Activated CD4-positive, CD25-positive, alpha-beta regulatory T cell treated with anti-CD3 and anti-CD28 coated beads, Interleukin-2, amount 50 U/mL, for 16 hours (primary cell): ENCODE measurements around the gene CARHSP1.
"Not testable (repeated sequence)": the region's sequence is repeated elsewhere in the genome, so short reads cannot be mapped to it uniquely, and the experiment has no call there.

Experiments used
- DNase-seq: peaks from one replicate; pipeline ENCODE4 v3.0.0-alpha.2; 2020; ENCODE audit warnings: low read depth, low spot score

CARHSP1 gene

DNA sequence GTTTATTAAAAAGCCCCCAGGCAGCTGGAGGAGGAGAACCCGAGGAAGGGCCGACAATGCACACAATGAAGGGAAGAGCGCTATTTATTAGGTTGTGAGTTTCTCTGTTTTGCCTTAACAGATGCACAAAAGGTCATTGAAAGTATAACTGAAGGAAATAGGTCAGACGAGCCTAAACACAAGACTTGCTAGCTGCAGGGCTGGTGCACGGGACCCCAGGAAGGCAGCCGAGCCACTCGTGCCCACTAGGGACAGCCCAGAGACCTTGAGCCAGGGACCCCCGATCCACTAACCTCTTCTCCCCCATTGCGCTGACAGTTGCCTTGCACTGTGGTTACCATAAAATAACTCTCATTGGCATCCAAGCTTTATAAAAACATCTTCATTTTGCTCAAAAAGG lies 24.6 kb upstream of the CARHSP1 start:
- no peak for DNase-seq

- DNase-seq, result no peak
These were observed 23.3 kb upstream of the CARHSP1 start for GRCh38 chr16:8892101-8892575.

GRCh38 chr16:8890549-8890921 lies 21.7 kb upstream of the CARHSP1 start:
- no peak for DNase-seq

GRCh38 chr16:8889893-8890548 lies 21.2 kb upstream of the CARHSP1 start:
- DNase-seq, result no peak

GRCh38 chr16:8888951-8889892 lies 20.4 kb upstream of the CARHSP1 start:
- no peak for DNase-seq

GRCh38 chr16:8887952-8888560 lies 19.2 kb upstream of the CARHSP1 start:
- no peak for DNase-seq

GRCh38 chr16:8887431-8887765 lies 18.6 kb upstream of the CARHSP1 start:
- DNase-seq, result no peak

DNA sequence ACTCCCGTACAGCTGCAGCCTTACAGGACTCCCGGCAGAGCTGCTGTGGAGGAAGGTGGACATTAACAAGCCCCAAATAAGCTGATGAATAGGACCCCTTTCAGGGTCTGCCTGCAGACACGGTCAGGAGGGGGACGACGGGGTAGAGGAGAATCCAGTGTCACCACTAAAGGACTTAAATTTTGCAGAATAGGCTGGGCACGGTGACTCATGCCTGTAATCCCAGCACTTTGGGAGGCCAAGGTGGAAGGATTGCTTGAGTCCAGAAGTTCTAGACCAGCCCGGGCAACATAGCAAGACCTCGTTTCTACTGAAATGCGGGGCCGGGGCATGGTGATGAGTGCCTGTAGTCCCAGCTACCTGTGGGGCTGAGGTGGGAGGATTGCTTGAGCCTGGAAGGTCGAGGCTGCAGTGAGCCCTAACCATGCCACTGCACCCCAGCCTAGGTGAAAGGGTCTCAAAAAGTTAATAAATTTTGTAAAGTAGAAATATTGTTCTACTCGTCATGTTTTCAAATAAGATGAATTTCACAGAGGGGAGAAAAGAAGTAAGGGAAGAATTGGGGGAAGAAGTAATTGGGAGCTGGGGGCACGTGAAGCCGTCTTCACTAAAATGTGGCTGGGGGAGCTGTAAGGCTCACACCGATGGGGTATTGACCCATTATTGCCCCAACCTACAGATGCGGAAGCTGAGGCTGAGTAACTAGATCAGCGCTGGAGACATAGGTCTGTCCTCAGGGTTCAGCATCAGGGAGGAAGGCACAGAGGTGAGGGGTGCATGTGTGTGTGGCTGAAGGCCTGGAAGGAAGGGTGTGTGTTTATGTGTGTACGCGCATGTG lies 18.0 kb upstream of the CARHSP1 start:
- no peak for DNase-seq

GRCh38 chr16:8885674-8886592 lies 17.1 kb upstream of the CARHSP1 start:
- no peak for DNase-seq

DNA sequence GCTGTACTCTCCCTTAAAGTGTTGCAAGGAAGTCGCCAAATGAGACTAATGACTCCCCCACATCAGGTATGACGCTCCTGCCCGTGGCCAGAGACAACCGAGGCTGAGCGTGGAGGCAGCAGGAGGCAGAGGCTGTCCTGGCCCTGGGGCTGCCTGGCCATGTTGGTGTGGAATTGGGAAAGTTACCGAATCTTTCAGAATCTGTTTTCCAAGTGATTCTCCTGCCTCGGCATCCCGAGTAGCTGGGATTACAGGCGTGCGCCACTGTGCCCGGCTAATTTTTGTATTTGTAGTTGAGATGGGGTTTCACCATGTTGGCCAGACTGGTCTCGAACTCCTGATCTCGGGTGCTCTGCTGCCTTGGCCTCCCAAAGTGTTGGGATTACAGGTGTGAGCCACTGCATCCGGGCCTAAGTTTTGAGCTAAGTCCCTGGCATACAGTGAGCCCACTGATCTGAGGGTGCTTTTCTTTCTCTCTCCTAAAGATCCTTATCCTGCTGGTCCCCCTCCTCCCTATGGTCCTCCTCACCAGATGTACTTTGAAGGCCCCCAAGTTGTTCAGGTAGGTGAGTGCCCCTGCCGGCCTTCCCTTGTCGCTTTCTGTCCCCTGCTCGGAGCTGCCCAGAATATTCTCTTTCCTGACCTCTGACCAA lies 14.0 kb upstream of the CARHSP1 start:
- no peak for DNase-seq

DNA sequence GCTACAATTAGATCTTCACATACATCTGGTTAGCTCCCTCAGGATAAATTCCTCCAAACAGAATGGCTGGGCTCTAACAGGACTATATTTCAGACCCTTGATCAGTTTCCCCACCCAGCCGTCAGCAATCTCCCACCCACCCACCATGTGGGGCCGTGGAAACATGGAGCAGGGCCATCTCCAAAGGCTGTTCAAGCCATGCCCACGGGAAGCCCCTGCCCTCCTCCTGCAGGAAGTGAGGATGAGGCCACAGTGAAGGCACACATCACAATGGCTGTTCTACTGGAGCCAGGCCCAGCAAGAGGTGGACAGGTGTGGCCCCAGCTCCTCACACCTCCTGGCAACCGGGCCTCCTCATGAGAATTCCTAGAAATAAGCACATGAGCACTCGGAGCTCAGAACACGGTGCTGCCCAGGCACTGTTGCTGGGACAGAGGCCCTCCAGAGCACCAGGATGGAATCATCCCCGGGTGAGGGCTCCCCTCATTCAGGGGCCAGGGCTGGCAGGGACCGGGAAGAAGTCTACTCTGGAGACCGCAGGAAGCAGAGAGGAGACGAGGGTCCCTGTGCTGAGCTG lies 13.3 kb upstream of the CARHSP1 start, which contains the start of gene LITAFD:
Gene LITAFD, plus strand, starts transcription at position 311 of the 577 bp plus-strand sequence. CDS start 2,005 bp downstream, outside the sequence.
- DNase-seq, result no peak

DNA sequence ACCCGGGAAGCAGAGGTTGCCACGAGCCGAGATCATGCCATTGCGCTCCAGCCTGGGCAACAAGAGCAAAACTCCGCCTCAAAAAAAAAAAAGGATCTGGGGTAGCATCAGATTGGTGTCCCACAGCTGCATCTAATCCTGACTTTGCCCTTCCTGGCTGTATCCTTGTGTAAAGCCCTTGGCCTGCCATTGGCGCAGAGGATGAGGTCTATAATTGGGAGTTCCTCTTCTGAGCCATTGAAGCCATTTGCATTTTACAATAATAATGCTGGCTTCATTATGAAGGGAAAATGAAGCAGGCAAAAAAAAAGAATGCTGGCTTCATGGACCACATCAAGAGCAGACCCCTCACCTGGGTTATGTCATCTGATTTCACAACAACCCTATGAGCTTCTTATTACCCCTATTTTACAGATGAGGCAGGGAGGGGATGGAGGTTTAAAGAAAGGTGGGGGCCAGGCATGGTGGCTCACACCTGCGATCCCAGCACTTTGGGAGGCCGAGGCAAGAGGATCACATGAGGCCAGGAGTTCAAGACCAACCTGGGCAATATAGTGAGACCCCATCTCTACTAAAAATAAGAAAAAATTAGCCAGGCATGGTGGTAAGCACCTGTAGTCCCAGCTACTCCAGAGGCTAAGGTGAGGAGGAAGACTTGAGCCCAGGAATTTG lies 12.2 kb upstream of the CARHSP1 start:
- DNase-seq, result no peak

DNA sequence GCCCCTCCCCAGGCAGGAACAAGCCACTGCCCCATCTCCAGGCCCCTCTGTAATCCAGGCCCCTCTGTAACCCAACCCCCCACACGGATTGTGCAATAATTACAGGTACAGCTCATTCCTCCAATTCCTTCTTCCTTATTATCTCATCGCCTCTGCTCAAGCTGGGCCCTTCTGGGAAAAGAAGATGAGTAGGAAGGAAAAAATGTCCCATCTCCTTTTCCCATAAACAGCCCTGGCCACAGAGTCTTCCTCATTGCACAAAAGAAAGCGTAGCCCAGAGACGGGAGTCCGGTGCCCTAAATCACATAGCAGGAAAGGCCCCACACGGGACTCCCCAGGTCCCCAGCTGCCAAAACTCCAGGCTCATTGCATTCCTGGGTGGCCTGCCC lies 9.7 kb upstream of the CARHSP1 start:
- no peak for DNase-seq

DNA sequence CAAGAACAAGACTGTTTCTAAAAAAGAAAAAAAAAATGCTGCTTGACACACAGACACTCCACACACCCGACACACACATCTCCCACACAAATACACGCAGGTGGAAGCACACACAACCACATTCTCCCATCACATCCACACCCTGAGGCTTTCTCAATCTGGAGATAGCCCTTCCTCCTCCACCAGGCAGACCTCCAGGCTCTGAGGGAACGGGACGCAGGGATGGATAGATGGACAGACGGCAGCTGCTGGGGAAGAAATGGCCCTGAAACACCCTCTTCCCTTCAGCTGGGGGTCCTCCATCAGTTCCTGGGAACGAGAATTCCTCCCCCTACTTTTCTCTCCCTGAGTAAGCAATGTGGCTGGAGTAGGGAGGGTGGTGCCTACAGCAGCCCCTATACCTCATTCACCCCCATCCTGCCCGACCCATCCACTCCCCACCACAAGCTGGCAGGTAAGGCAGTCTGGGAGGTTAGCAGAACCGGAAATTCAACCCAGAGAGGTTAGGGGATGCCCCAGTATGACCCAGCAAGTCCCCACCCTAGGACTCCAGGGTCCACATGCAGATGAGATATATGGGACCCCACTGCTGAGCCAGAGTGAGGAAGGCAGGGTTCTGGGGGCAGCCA lies 9.2 kb upstream of the CARHSP1 start:
- no peak for DNase-seq

GRCh38 chr16:8875317-8875716 lies 6.5 kb upstream of the CARHSP1 start:
- not testable (repeated sequence) for DNase-seq

DNA sequence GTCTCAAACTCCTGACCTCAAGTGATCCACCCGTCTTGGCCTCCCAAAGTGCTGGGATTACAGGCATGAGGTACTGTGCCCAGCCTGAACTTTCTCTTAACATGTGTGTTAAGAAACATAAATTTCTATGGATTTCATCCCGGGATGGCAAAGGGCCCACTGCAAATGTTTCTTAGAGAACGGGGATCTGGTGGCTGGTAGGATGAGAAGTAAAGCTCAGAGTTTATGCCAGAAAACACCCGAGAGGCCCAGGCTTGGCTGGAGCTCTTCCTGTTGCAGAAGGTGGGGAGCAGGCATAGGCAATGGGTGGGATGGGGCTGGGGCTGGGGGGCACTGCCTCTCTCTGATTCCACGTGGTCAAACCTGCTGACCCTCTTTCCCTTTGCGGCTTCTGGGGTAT lies 5.6 kb upstream of the CARHSP1 start:
- DNase-seq, result no peak

DNA sequence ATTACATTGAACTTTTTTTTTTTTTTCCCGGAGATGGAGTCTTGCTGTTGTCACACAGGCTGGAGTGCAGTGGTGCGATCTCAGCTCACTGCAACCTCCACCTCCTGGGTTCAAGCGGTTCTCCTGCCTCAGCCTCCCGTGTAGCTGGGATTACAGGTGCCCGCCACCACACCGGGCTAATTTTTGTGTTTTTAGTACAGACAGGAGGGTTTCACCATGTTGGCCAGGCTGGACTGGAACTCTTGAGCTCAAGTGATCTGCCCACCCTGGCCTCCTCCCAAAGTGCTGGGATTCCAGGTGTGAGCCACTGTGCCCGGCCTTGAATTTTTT lies 5.0 kb upstream of the CARHSP1 start:
- DNase-seq, result not testable (repeated sequence)

DNA sequence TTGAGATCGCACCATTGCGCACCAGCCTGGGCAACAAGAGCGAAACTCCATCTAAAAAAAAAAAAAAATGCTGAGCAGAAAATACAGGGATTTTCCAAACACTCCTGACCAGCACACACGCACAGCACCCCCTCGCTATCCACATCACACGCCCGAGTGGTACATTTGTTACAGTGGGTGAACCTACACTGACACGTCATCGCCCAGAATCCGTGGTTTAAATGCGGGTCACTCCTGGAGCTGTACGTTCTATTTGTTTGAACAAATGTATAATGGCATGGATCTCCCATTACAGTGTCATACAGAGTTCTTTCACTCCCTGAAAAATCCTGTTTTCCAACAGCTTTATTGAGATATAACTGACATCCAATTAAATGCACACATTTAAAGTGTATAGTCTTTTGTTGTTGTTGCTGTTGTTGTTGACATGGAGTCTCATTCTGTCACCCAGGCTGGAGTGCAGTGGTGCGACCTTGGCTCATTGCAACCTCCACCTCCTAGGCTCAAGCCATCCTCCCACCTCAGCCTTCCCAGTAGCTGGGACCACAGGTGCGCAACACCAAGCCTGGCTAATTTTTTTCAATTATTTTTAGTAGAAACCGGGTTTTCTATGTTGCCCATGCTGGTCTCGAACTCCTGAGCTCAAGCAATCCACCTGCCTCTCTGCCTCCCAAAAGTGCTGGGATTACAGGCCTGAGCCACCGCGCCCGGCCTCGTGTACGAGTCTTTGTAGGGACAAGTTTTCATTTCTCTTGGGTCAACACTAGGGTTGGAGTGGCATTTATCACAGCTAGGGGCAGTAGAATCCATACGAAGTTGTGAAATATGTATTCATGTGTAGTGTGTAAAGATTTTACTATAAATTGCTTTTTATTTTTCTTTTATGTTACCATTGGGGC lies 4.4 kb upstream of the CARHSP1 start:
- DNase-seq, result no peak
